Measurements from ENCODE around the gene THAP8. TPM values are rescaled to one million over a fixed set of nuclear protein-coding genes. Genes with fewer than 3 reads are reported as not detected.

The THAP8 gene
- total RNA-seq, 1 experiment from 2014 or later, result 6.6 TPM

DNA sequence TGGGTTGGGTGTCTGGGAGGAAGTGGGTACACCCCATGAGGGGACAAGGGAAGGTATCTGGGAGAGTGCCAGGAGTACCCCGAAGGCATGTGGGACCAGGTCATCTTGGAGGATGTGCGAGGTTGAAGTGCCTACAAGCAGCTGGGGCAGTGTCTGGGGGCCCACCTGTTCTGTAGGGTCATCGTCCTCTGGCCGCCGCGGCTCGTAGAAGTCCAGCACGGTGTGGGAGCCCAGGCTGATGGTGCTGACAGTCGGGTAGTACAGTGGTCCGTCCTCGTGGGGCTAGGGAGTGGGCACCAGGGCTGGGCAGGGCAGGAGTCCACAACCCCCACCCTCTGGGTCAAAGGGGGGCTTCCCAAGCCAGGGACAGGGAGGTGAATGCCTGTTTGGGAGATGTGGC lies 43.7 kb downstream of the THAP8 start (continued):
- TF ChIP-seq, protein P1, sequence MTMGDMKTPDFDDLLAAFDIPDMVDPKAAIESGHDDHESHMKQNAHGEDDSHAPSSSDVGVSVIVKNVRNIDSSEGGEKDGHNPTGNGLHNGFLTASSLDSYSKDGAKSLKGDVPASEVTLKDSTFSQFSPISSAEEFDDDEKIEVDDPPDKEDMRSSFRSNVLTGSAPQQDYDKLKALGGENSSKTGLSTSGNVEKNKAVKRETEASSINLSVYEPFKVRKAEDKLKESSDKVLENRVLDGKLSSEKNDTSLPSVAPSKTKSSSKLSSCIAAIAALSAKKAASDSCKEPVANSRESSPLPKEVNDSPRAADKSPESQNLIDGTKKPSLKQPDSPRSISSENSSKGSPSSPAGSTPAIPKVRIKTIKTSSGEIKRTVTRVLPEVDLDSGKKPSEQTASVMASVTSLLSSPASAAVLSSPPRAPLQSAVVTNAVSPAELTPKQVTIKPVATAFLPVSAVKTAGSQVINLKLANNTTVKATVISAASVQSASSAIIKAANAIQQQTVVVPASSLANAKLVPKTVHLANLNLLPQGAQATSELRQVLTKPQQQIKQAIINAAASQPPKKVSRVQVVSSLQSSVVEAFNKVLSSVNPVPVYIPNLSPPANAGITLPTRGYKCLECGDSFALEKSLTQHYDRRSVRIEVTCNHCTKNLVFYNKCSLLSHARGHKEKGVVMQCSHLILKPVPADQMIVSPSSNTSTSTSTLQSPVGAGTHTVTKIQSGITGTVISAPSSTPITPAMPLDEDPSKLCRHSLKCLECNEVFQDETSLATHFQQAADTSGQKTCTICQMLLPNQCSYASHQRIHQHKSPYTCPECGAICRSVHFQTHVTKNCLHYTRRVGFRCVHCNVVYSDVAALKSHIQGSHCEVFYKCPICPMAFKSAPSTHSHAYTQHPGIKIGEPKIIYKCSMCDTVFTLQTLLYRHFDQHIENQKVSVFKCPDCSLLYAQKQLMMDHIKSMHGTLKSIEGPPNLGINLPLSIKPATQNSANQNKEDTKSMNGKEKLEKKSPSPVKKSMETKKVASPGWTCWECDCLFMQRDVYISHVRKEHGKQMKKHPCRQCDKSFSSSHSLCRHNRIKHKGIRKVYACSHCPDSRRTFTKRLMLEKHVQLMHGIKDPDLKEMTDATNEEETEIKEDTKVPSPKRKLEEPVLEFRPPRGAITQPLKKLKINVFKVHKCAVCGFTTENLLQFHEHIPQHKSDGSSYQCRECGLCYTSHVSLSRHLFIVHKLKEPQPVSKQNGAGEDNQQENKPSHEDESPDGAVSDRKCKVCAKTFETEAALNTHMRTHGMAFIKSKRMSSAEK (CRISPR knock-in tag; IDR thresholded peaks at IDR 0.05; ENCODE audit: borderline replicate concordance), result no peak
- TF ChIP-seq NFYB (CRISPR knock-in tag; conservative IDR thresholded peaks at IDR 0.05; ENCODE audit: low read depth), result no peak
- TF ChIP-seq ZMAT4 (CRISPR knock-in tag; IDR thresholded peaks at IDR 0.05), result no peak

DNA sequence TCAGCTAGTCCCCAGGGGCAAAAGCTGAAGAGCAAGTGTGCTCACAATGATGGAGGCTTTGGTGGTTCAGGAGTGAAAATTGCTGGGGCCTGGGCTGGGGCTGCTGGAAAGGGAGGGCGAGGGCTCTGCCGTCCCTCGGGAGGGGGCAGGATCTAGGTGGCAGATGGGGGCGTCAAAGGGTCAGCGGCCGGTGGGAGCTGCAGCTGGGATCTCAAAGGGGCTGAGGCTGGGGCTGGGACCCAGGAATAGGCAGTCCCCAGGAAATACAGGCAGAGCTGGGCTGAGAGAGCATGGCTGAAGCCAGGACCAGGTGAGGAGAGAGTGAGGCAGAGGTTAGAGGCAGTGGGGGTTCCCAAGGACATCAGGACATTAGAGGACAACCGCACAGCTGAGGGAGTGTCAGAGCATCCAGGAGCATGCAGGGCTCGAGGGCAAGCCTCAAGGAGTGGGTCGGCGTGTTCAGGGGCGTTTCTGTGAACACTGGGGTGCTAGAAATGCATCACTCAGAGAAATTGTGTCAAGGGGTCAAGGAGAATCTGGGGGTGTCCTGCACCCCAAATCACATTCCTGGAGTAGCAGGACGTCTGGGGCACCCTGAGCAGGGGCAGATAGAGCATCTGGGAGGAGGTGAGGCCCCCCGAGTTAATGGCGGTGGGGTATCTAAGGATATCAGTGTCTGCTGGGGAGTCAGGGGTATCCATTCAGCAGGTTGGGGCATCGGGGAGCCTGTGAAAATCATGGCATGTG lies 44.3 kb downstream of the THAP8 start:
- CTCF ChIA-PET, result interaction anchor here (1.1 to 2.0 kb wide), 7 partner anchors 12 to 265 kb away, joined by 3 to 13 read pairs (median 4); partner anchors contain the start of gene THAP8
- Mint-ChIP-seq H3K9me3 (no peaks in the 10 kb centered on the region), H3K27me3 (ENCODE audit: low read depth) (peaks cover 16% of the 10 kb centered on the region), H3K4me3 (peak overlapping the region; percentile 63), H3K36me3 (peaks cover 11% of the 10 kb centered on the region), H3K4me1 (peaks cover 29% of the 10 kb centered on the region), H3K27ac (peak overlapping the region; percentile 49; the same call in 1 of the 2 replicates)
- ATAC-seq, result no peak
- no peak for DNase-seq (ENCODE audit: low spot score)
- TF ChIP-seq TP53 (CRISPR knock-in tag; IDR thresholded peaks at IDR 0.05) (0 out of 2 replicates have a peak, but pooled peaks have one; percentile 3), KAT7 (CRISPR knock-in tag; IDR thresholded peaks at IDR 0.05; ENCODE audit: borderline replicate concordance) (no peak)
- POLR2A ChIA-PET, result interaction anchor here (1.5 to 2.7 kb wide), 2 partner anchors 11 to 44 kb away, joined by 4 to 18 read pairs; partner anchors contain the start of gene THAP8

DNA sequence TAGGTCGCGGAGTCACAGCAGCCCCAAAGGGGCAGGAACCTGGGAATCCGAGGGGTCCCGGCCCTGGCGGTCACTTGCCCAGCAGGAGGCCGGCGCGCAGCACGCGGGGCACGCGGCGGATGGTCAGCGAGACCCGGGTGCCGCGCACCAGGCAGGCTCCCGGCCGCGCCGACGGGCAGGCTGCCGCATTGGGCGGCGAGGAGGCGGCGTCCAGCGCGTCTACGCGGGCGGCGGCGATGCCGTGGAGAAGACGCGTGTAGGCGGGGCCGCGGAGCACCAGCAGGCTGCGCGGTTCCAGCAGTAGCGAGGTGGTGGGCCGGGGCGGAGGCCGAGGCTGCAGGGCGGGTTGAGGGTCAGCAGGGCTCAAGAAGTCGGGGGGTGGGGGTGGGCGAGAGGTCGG lies 44.9 kb downstream of the THAP8 start:
- H3K4me1 Mint-ChIP-seq, result peaks cover 26% of the 10 kb centered on the region
- ChIA-PET CTCF (interaction anchor here (0.6 to 2.0 kb wide), 11 partner anchors 11 to 265 kb away, joined by 3 to 13 read pairs (median 4); partner anchors contain the start of gene THAP8), POLR2A (interaction anchor here (1.0 to 2.7 kb wide), 5 partner anchors 11 to 269 kb away, joined by 3 to 18 read pairs (median 4); partner anchors contain the start of genes SDHAF1 and THAP8)
- DNase-seq (ENCODE audit: low spot score) (peak; percentile 74), ATAC-seq (peak; percentile 10)
- peak overlapping the region; percentile 91 for H3K4me3 Mint-ChIP-seq
- peak overlapping the region; percentile 49; the same call in 1 of the 2 replicates for H3K27ac Mint-ChIP-seq
- peaks cover 15% of the 10 kb centered on the region for H3K36me3 Mint-ChIP-seq
- H3K9me3 Mint-ChIP-seq, result no peaks in the 10 kb centered on the region
- H3K27me3 Mint-ChIP-seq (ENCODE audit: low read depth), result peaks cover 16% of the 10 kb centered on the region
- TF ChIP-seq TP53 (CRISPR knock-in tag; IDR thresholded peaks at IDR 0.05), result 0 out of 2 replicates have a peak, but pooled peaks have one; percentile 30
- peak; percentile 32; the same call in 1 of the 2 replicates for TF ChIP-seq FOXP4 (CRISPR knock-in tag; IDR thresholded peaks at IDR 0.05)
- peak; percentile 55 for TF ChIP-seq FOXK1 (CRISPR knock-in tag; IDR thresholded peaks at IDR 0.05)
- TF ChIP-seq FOXP1 (CRISPR knock-in tag; IDR thresholded peaks at IDR 0.05; ENCODE audit: borderline replicate concordance), result peak; percentile 66
- no peak for TF ChIP-seq ZNF219 (CRISPR knock-in tag; IDR thresholded peaks at IDR 0.05; ENCODE audit: borderline replicate concordance)
- no peak for TF ChIP-seq ZSCAN18 (CRISPR knock-in tag; IDR thresholded peaks at IDR 0.05)
- TF ChIP-seq, protein P2, sequence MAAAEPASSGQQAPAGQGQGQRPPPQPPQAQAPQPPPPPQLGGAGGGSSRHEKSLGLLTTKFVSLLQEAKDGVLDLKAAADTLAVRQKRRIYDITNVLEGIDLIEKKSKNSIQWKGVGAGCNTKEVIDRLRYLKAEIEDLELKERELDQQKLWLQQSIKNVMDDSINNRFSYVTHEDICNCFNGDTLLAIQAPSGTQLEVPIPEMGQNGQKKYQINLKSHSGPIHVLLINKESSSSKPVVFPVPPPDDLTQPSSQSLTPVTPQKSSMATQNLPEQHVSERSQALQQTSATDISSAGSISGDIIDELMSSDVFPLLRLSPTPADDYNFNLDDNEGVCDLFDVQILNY (CRISPR knock-in tag; IDR thresholded peaks at IDR 0.05), result peak; percentile 67; the same call in 1 of the 2 replicates
- TF ChIP-seq, protein P3, sequence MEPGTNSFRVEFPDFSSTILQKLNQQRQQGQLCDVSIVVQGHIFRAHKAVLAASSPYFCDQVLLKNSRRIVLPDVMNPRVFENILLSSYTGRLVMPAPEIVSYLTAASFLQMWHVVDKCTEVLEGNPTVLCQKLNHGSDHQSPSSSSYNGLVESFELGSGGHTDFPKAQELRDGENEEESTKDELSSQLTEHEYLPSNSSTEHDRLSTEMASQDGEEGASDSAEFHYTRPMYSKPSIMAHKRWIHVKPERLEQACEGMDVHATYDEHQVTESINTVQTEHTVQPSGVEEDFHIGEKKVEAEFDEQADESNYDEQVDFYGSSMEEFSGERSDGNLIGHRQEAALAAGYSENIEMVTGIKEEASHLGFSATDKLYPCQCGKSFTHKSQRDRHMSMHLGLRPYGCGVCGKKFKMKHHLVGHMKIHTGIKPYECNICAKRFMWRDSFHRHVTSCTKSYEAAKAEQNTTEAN (CRISPR knock-in tag; IDR thresholded peaks at IDR 0.05), result no peak
- no peak for TF ChIP-seq JUN (CRISPR knock-in tag; IDR thresholded peaks at IDR 0.05)
- no peak for TF ChIP-seq PRRX2 (CRISPR knock-in tag; IDR thresholded peaks at IDR 0.05)
- TF ChIP-seq CBFB (CRISPR knock-in tag; IDR thresholded peaks at IDR 0.05; ENCODE audit: low read depth), result 0 out of 2 replicates have a peak, but pooled peaks have one; percentile 58
- TF ChIP-seq, protein P4, sequence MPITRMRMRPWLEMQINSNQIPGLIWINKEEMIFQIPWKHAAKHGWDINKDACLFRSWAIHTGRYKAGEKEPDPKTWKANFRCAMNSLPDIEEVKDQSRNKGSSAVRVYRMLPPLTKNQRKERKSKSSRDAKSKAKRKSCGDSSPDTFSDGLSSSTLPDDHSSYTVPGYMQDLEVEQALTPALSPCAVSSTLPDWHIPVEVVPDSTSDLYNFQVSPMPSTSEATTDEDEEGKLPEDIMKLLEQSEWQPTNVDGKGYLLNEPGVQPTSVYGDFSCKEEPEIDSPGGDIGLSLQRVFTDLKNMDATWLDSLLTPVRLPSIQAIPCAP (CRISPR knock-in tag; IDR thresholded peaks at IDR 0.05), result peak; percentile 41; the same call in 1 of the 2 replicates
- TF ChIP-seq HMGXB4 (CRISPR knock-in tag; IDR thresholded peaks at IDR 0.05), result peak; percentile 63; the same call in 1 of the 2 replicates

Data from WTC11 (cell line).